SU-DHL-6 (cell line): ENCODE measurements around the gene SLC39A7.

Experiments used
- H2AFZ ChIP-seq: fragments of 200-600 bp; sonication (generic); 2 replicates; pipeline ENCODE4 v1.6.1; 2014; ENCODE audit warnings: low read depth, mild to moderate bottlenecking, moderate library complexity, mixed read lengths, antibody characterized with exemption, low read length; ENCODE audit not compliant: severe bottlenecking
- H3F3A ChIP-seq: fragments of 200-600 bp; shearing (Covaris generic); 2 replicates; pipeline ENCODE4 v1.6.0; 2016; ENCODE audit warnings: antibody characterized with exemption, mild to moderate bottlenecking; ENCODE audit not compliant: insufficient read depth
- H3K27ac ChIP-seq: fragments of 200-600 bp; sonication (generic); 2 replicates; pipeline ENCODE4 v1.5.1; 2016; ENCODE audit warnings: low read depth, mild to moderate bottlenecking, low read length, moderate library complexity, mixed read lengths
- H3K27me3 ChIP-seq: fragments of 200-600 bp; sonication (generic), shearing (Covaris generic); 2 replicates; pipeline ENCODE4 v1.6.0; 2014; ENCODE audit warnings: mild to moderate bottlenecking, low read length
- H3K36me3 ChIP-seq: fragments of 200-600 bp; sonication (generic); 2 replicates; pipeline ENCODE4 v1.6.1; 2014; ENCODE audit warnings: mild to moderate bottlenecking, low read length, mixed read lengths
- H3K4me2 ChIP-seq: fragments of 300-600, 200-600 bp; shearing (Covaris generic), sonication (generic); 2 replicates; pipeline ENCODE4 v1.6.0; 2014; ENCODE audit warnings: low read length, low read depth, mild to moderate bottlenecking; ENCODE audit not compliant: poor library complexity, severe bottlenecking
- H3K4me3 ChIP-seq: fragments of 200-600 bp; sonication (generic); 2 replicates; pipeline ENCODE4 v1.5.1; 2014; ENCODE audit warnings: antibody characterized with exemption, low read length, mild to moderate bottlenecking, mixed read lengths; ENCODE audit not compliant: insufficient read depth, poor library complexity, severe bottlenecking
- H3K79me2 ChIP-seq: fragments of 200-600 bp; sonication (generic); 2 replicates; pipeline ENCODE4 v1.6.1; 2014; ENCODE audit warnings: mild to moderate bottlenecking, low read length, moderate library complexity; ENCODE audit not compliant: insufficient read depth
- H3K9ac ChIP-seq: fragments of 200-600 bp; sonication (generic); 2 replicates; pipeline ENCODE4 v1.7.0; 2014; ENCODE audit warnings: mild to moderate bottlenecking, low read length
- H3K9me2 ChIP-seq: fragments of 200-600 bp; sonication (generic); replicated peaks from 2 replicates; pipeline ENCODE4 v1.6.1; 2014; ENCODE audit warnings: low read length; ENCODE audit not compliant: insufficient read depth
- H3K9me3 ChIP-seq: fragments of 200-600 bp; sonication (generic); 2 replicates; pipeline ENCODE4 v1.6.1; 2014; ENCODE audit warnings: low read length, mixed read lengths; ENCODE audit not compliant: insufficient read depth
- H4K20me1 ChIP-seq: fragments of 200-600 bp; sonication (generic); 2 replicates; pipeline ENCODE4 v1.6.1; 2014; ENCODE audit warnings: low read depth, mild to moderate bottlenecking, antibody characterized with exemption, low read length, moderate library complexity, mixed read lengths
- CTCF ChIP-seq: fragments of 200-600 bp; sonication (generic); IDR thresholded peaks from one replicate; pipeline ENCODE4 v1.5.1; 2017; ENCODE audit warnings: antibody characterized with exemption, mild to moderate bottlenecking, low read length, moderate library complexity; ENCODE audit not compliant: insufficient read depth, poor library complexity, severe bottlenecking
- EZH2phosphoT487 ChIP-seq: fragments of 200-600 bp; sonication (generic), shearing (Covaris generic); conservative IDR thresholded peaks from 2 replicates; pipeline ENCODE4 v1.6.1; 2018; ENCODE audit warnings: mild to moderate bottlenecking, antibody characterized with exemption, low read length, moderate library complexity, mixed read lengths

SLC39A7 gene

GRCh38 chr6:33161354-33162331, 39.0 kb upstream of the SLC39A7 start:
- Histone ChIP-seq H3K4me3 (peak overlapping the region; percentile 30), H4K20me1 (no peaks in the 10 kb centered on the region), H3K9me3 (no peaks in the 10 kb centered on the region), H3K4me2 (peak overlapping the region; percentile 58), H3K79me2 (no peaks in the 10 kb centered on the region), H3K9ac (peak overlapping the region; percentile 42), H3K27ac (no peak overlapping the region), H3K27me3 (no peaks in the 10 kb centered on the region), H3F3A (no peaks in the 10 kb centered on the region), H3K9me2 (no peaks in the 10 kb centered on the region), H3K36me3 (no peaks in the 10 kb centered on the region), H2AFZ (peak overlapping the region; percentile 90)
- TF ChIP-seq CTCF (peak; percentile 100), EZH2phosphoT487 (0 out of 2 replicates have a peak, but pooled peaks have one; percentile 33)

DNA sequence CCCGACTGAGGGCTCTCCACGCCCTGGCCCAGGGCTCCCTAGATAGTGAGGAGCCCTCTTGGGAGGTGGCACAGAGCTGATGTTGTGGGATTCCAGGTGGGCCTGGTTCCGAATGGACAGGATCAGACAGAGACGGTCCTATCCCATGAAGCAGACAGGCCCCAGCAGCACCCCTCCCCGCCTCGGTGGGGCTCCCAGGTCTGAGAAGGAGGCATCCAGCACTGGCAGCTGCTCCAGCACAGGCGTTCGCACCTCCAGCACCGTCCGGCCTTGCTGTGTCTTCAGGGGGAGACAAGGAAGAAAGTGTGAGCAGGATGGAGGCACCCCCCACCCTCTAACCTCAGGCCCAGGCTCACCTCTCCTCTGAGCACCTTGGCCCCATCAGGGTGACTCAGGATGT, 37.1 kb upstream of the SLC39A7 start:
- Histone ChIP-seq H3K9me3 (no peaks in the 10 kb centered on the region), H3K9ac (no peak overlapping the region)
- TF ChIP-seq EZH2phosphoT487 (no peak), CTCF (no peak)

DNA sequence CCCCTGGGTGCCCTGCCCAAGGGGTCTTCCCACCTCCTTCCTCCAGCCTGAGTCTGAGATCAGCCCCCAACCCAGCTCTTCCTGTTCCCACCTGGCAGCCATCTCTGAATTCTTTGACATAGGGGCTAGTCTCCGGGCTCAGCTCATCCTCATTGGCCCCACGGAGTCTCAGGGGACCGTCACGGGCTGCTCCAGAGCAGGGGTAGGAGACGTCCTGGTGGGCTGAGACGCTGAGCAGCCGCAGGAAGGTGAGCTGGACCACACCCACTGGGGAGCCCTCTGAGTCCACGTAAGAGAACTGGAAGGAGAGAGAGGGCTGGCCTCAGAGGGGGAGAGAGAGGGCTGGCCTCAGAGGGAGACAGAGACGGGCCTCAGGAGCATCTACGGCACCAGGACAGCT, 36.5 kb upstream of the SLC39A7 start:
- TF ChIP-seq CTCF = no peak
- TF ChIP-seq EZH2phosphoT487 = no peak
- Histone ChIP-seq H3K27me3 (no peaks in the 10 kb centered on the region), H3K9me3 (no peaks in the 10 kb centered on the region), H4K20me1 (no peaks in the 10 kb centered on the region), H3K79me2 (no peaks in the 10 kb centered on the region), H3K4me3 (no peak overlapping the region), H3K27ac (no peak overlapping the region), H3K4me2 (no peak overlapping the region), H3K9me2 (no peaks in the 10 kb centered on the region), H2AFZ (no peak overlapping the region), H3K9ac (no peak overlapping the region), H3F3A (no peaks in the 10 kb centered on the region), H3K36me3 (no peaks in the 10 kb centered on the region)

More for the DNA sequence above, 37.1 kb upstream of the SLC39A7 start:
- no peak overlapping the region for H3K27ac ChIP-seq
- no peaks in the 10 kb centered on the region for H4K20me1 ChIP-seq
- no peaks in the 10 kb centered on the region for H3F3A ChIP-seq
- no peak overlapping the region for H3K4me3 ChIP-seq
- H3K27me3 ChIP-seq = no peaks in the 10 kb centered on the region
- H3K79me2 ChIP-seq = no peaks in the 10 kb centered on the region
- H2AFZ ChIP-seq = no peak overlapping the region
- H3K9me2 ChIP-seq = no peaks in the 10 kb centered on the region
- no peaks in the 10 kb centered on the region for H3K36me3 ChIP-seq
- H3K4me2 ChIP-seq = no peak overlapping the region
